ENCODE measurements around the gene TFAP2A.

TFAP2A gene

GRCh38 chr6:10395171-10395703, 19.6 kb downstream of the TFAP2A start (continued):
- TF ChIP-seq ZNF362 (tag by site-specific recombination; IDR thresholded peaks at IDR 0.05), result no peak
- TF ChIP-seq ZBTB44 (tag by site-specific recombination; IDR thresholded peaks at IDR 0.05), result 0 out of 2 replicates have a peak, but pooled peaks have one; percentile 20
- TF ChIP-seq BCL11B (tag by site-specific recombination; IDR thresholded peaks at IDR 0.05; ENCODE audit: low read depth), result no peak
- no peak for TF ChIP-seq ZNF19 (tag by site-specific recombination; IDR thresholded peaks at IDR 0.05; ENCODE audit: low read depth)
- TF ChIP-seq SP7 (tag by site-specific recombination; IDR thresholded peaks at IDR 0.05), result no peak
- peak; percentile 73 for TF ChIP-seq PRDM6 (tag by site-specific recombination; IDR thresholded peaks at IDR 0.05)
- TF ChIP-seq ZNF292 (tag by site-specific recombination; IDR thresholded peaks at IDR 0.05; ENCODE audit: borderline replicate concordance, low read depth), result no peak
- TF ChIP-seq TRIM28 (IDR thresholded peaks at IDR 0.05; ENCODE audit: borderline replicate concordance, low read length), result no peak
- TF ChIP-seq ZNF433 (tag by site-specific recombination; IDR thresholded peaks at IDR 0.05; ENCODE audit: low read depth), result no peak
- no peak for TF ChIP-seq ZBTB17 (tag by site-specific recombination; IDR thresholded peaks at IDR 0.05)
- TF ChIP-seq INSM2 (tag by site-specific recombination; IDR thresholded peaks at IDR 0.05), result no peak

- CTCF ChIA-PET, result no interaction called here
- Histone ChIP-seq H3K27ac (ENCODE audit: extremely low read depth, low read depth, low read length) (no peak overlapping the region), H3K4me1 (ENCODE audit: control insufficient read depth, insufficient read depth, low read length) (peaks cover 12% of the 10 kb centered on the region), H3K9me3 (ENCODE audit: control insufficient read depth, insufficient read depth, low read depth, low read length) (no peaks in the 10 kb centered on the region), H3K36me3 (ENCODE audit: control insufficient read depth in 2 of 2, insufficient read depth in 1 of 2, low read length in 2 of 2) (peaks cover 12 to 16% of the 10 kb centered on the region in 2 experiments), H3K4me3 (ENCODE audit: low read depth, low read length) (no peak overlapping the region)
- TF ChIP-seq ZSCAN23 (tag by site-specific recombination; IDR thresholded peaks at IDR 0.05) (no peak), ZNF610 (tag by site-specific recombination; IDR thresholded peaks at IDR 0.05; ENCODE audit: borderline replicate concordance) (no peak), ZNF248 (tag by site-specific recombination; IDR thresholded peaks at IDR 0.05) (no peak), ZNF701 (tag by site-specific recombination; IDR thresholded peaks at IDR 0.05) (no peak), BCL6B (tag by site-specific recombination; IDR thresholded peaks at IDR 0.05) (no peak)
- POLR2A ChIA-PET, result interaction anchor here (0.7 to 1.1 kb wide), 2 partner anchors 11 to 13 kb away, joined by 3 to 4 read pairs; no protein-coding TSS in a partner anchor
Measured at GRCh38 chr6:10393544-10394225, 21.2 kb downstream of the TFAP2A start.

Measured in HEK293 (cell line).